A673 (cell line): ENCODE results near the gene WDR75.

Source experiments
- CTCF ChIP-seq: fragments of 300-800, 200-600 bp; sonication (generic); conservative IDR thresholded peaks from 2 replicates; pipeline ENCODE4 v1.5.1; 2017; ENCODE audit warnings: low read depth, mild to moderate bottlenecking, antibody characterized with exemption, low read length, moderate library complexity, mixed read lengths
- EZH2 ChIP-seq: fragments of 200-600 bp; sonication (generic); IDR thresholded peaks from 2 replicates; pipeline ENCODE4 v1.6.1; 2017; ENCODE audit warnings: borderline replicate concordance, low read depth, mild to moderate bottlenecking, mixed read lengths, antibody characterized with exemption, low read length; ENCODE audit not compliant: poor library complexity, severe bottlenecking

GRCh38 chr2:189505492-189505891 lies 64.2 kb downstream of the WDR75 start:
- TF ChIP-seq EZH2 (no peak), CTCF (no peak)
